ENCODE data around the gene SYT9. TPM values are rescaled to one million over a fixed set of nuclear protein-coding genes. Genes with fewer than 3 reads are reported as not detected.

Gene SYT9
- not detected in 2 replicates for total RNA-seq
- not detected for total RNA-seq (2013)
- polyA plus RNA-seq = not detected in 2 replicates
- not detected in 2 replicates for polyA minus RNA-seq

GRCh38 chr11:7251836-7252682 is at the start of gene SYT9:
Gene SYT9 (plus strand): TSS chr11:7251904. CDS start chr11:7252187, 283 bp downstream.
- Histone ChIP-seq H3K27me3 (replicated peaks in 1 of 4; ENCODE audit: control extremely low read depth in 1 of 4, control insufficient read depth in 3 of 4, insufficient read depth in 4 of 4, low read length in 3 of 4) (peaks cover 0 to 36% (median 24%) of the 10 kb centered on the region in 4 experiments), H3K4me3 (ENCODE audit: control extremely low read depth in 1 of 5, extremely low read depth in 1 of 5, insufficient read depth in 1 of 5, low read depth in 2 of 5, low read length in 4 of 5) (peak within 1 kb of the TSS in 2 of 5 experiments; percentile 18 to 27), H2AFZ (ENCODE audit: insufficient read depth, low read depth, low read length, poor library complexity, severe bottlenecking) (peak within 1 kb of the TSS; percentile 28), H3K9me3 (ENCODE audit: control extremely low read depth in 1 of 3, control insufficient read depth in 2 of 3, insufficient read depth in 1 of 3, low read length in 2 of 3) (peaks cover 0 to 5% (median 0%) of the 10 kb centered on the region in 3 donors), H3K4me2 (replicated peaks; ENCODE audit: low read depth, low read length, poor library complexity, severe bottlenecking) (peak within 1 kb of the TSS; percentile 66), H3K27ac (ENCODE audit: low read length in 2 of 2) (no peak within 1 kb of the TSS), H3K79me2 (ENCODE audit: control insufficient read depth, insufficient read depth, low read length) (no peaks in the 10 kb centered on the region), H3K36me3 (replicated peaks in 1 of 2; ENCODE audit: control extremely low read depth in 1 of 2, control insufficient read depth in 1 of 2, extremely low read depth in 1 of 2, insufficient read depth in 2 of 2, low read length in 1 of 2) (no peaks in the 10 kb centered on the region), H4K20me1 (ENCODE audit: control insufficient read depth, insufficient read depth, low read length, poor library complexity, severe bottlenecking) (no peaks in the 10 kb centered on the region), H3K9ac (ENCODE audit: low read length) (peak within 1 kb of the TSS; percentile 32), H3K4me1 (ENCODE audit: control insufficient read depth in 2 of 2, insufficient read depth in 2 of 2, low read length in 2 of 2) (peaks cover 6 to 10% of the 10 kb centered on the region in 2 donors)
- H3K27me3 Mint-ChIP-seq = peaks cover 43% of the 10 kb centered on the region
- H3K27ac Mint-ChIP-seq = no peak within 1 kb of the TSS
- peak within 1 kb of the TSS; percentile 72 for H3K4me3 Mint-ChIP-seq
- ChIA-PET CTCF (no interaction called here), POLR2A (no interaction called here)
- H3K9me3 Mint-ChIP-seq (ENCODE audit: insufficient read depth) = peaks cover 7% of the 10 kb centered on the region
- H3K4me1 Mint-ChIP-seq = peaks cover 8% of the 10 kb centered on the region
- peak; percentile 8 for DNase-seq
- ATAC-seq (ENCODE audit: low read depth) = peak; percentile 49
- no peak for TF ChIP-seq EZH2 (IDR thresholded peaks at IDR 0.05; ENCODE audit: borderline replicate concordance, insufficient read depth, low read depth, low read length, poor library complexity, severe bottlenecking)
- 4% methylated on average over 84 of the region's 84 CpGs for WGBS (ENCODE audit: insufficient coverage)
- intact Hi-C loops (cut with micrococcal nuclease) = no loop called here

- Histone ChIP-seq H2AFZ (ENCODE audit: insufficient read depth, low read depth, low read length, poor library complexity, severe bottlenecking) (no peak overlapping the region), H3K9me3 (ENCODE audit: control extremely low read depth in 1 of 3, control insufficient read depth in 2 of 3, insufficient read depth in 1 of 3, low read length in 2 of 3) (no peaks in the 10 kb centered on the region), H3K4me2 (replicated peaks; ENCODE audit: low read depth, low read length, poor library complexity, severe bottlenecking) (no peak overlapping the region), H4K20me1 (ENCODE audit: control insufficient read depth, insufficient read depth, low read length, poor library complexity, severe bottlenecking) (no peaks in the 10 kb centered on the region), H3K36me3 (replicated peaks in 1 of 2; ENCODE audit: control extremely low read depth in 1 of 2, control insufficient read depth in 1 of 2, extremely low read depth in 1 of 2, insufficient read depth in 2 of 2, low read length in 1 of 2) (no peaks in the 10 kb centered on the region), H3K27ac (ENCODE audit: low read length in 2 of 2) (no peak overlapping the region), H3K4me1 (ENCODE audit: control insufficient read depth in 2 of 2, insufficient read depth in 2 of 2, low read length in 2 of 2) (no peaks in the 10 kb centered on the region), H3K4me3 (ENCODE audit: control extremely low read depth in 1 of 5, extremely low read depth in 1 of 5, insufficient read depth in 1 of 5, low read depth in 2 of 5, low read length in 4 of 5) (no peak overlapping the region), H3K27me3 (replicated peaks in 1 of 4; ENCODE audit: control extremely low read depth in 1 of 4, control insufficient read depth in 3 of 4, insufficient read depth in 4 of 4, low read length in 3 of 4) (no peaks in the 10 kb centered on the region), H3K79me2 (ENCODE audit: control insufficient read depth, insufficient read depth, low read length) (no peaks in the 10 kb centered on the region), H3K9ac (ENCODE audit: low read length) (no peak overlapping the region)
- ATAC-seq (ENCODE audit: low read depth) (no peak), DNase-seq (no peak)
- POLR2A ChIA-PET = no interaction called here
- no peak overlapping the region for H3K27ac Mint-ChIP-seq
- H3K4me1 Mint-ChIP-seq = no peaks in the 10 kb centered on the region
- TF ChIP-seq, protein P1, sequence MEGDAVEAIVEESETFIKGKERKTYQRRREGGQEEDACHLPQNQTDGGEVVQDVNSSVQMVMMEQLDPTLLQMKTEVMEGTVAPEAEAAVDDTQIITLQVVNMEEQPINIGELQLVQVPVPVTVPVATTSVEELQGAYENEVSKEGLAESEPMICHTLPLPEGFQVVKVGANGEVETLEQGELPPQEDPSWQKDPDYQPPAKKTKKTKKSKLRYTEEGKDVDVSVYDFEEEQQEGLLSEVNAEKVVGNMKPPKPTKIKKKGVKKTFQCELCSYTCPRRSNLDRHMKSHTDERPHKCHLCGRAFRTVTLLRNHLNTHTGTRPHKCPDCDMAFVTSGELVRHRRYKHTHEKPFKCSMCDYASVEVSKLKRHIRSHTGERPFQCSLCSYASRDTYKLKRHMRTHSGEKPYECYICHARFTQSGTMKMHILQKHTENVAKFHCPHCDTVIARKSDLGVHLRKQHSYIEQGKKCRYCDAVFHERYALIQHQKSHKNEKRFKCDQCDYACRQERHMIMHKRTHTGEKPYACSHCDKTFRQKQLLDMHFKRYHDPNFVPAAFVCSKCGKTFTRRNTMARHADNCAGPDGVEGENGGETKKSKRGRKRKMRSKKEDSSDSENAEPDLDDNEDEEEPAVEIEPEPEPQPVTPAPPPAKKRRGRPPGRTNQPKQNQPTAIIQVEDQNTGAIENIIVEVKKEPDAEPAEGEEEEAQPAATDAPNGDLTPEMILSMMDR (IDR thresholded peaks at IDR 0.05) = no peak
- no peak for TF ChIP-seq EZH2 (IDR thresholded peaks at IDR 0.05; ENCODE audit: borderline replicate concordance, insufficient read depth, low read depth, low read length, poor library complexity, severe bottlenecking)
- WGBS (ENCODE audit: insufficient coverage) = no CpG with 5 or more reads among the region's 3 CpGs
- peaks cover 31% of the 10 kb centered on the region for H3K27me3 Mint-ChIP-seq
- H3K4me3 Mint-ChIP-seq = no peak overlapping the region
- H3K9me3 Mint-ChIP-seq (ENCODE audit: insufficient read depth) = no peaks in the 10 kb centered on the region
- CTCF ChIA-PET = no interaction called here
- intact Hi-C loops (cut with micrococcal nuclease) = no loop called here
These were observed 49.3 kb upstream of the SYT9 start for GRCh38 chr11:7202412-7202811.

Measured in B cell (primary cell).